DND-41 (cell line): ENCODE measurements around the gene MGST2.

ENCODE experiments used
- CTCF ChIP-seq: IDR thresholded peaks from 2 replicates; pipeline ENCODE4 v1.5.1; 2012; ENCODE audit warnings: borderline replicate concordance, low read length, moderate library complexity, mild to moderate bottlenecking; ENCODE audit not compliant: poor library complexity, severe bottlenecking; ENCODE audit errors: extremely low read depth
- EZH2 ChIP-seq: IDR thresholded peaks from 3 replicates; pipeline ENCODE4 v1.6.1; 2012; ENCODE audit warnings: borderline replicate concordance, low read depth, mild to moderate bottlenecking, moderate library complexity, low read length, inconsistent platforms; ENCODE audit not compliant: severe bottlenecking

GRCh38 chr4:139625093-139625455, 40.5 kb upstream of the MGST2 start:
- TF ChIP-seq CTCF (no peak), EZH2 (no peak)
